ENCODE measurements around the gene SLC12A5.

The SLC12A5 gene

GRCh38 chr20:46084805-46085178, 55.8 kb downstream of the SLC12A5 start:
- Histone ChIP-seq H3K9ac (ENCODE audit: low read length) (no peak overlapping the region), H2AK5ac (ENCODE audit: low read length) (no peak overlapping the region), H3K36me3 (ENCODE audit: control insufficient read depth in 1 of 2, insufficient read depth in 2 of 2, low read length in 2 of 2) (no peaks in the 10 kb centered on the region), H3K18ac (ENCODE audit: low read length) (no peak overlapping the region), H4K8ac (ENCODE audit: low read depth, low read length) (no peak overlapping the region), H3K79me2 (ENCODE audit: control insufficient read depth, insufficient read depth, low read length, poor library complexity) (peaks cover 14% of the 10 kb centered on the region), H3K79me1 (ENCODE audit: low read length) (peaks cover 7% of the 10 kb centered on the region), H2BK5ac (ENCODE audit: low read depth, low read length, poor library complexity) (no peak overlapping the region), H4K91ac (ENCODE audit: low read depth, low read length) (no peak overlapping the region), H3K14ac (ENCODE audit: low read length) (no peak overlapping the region), H2BK12ac (ENCODE audit: low read length) (no peak overlapping the region), H3K23ac (ENCODE audit: low read length) (no peak overlapping the region), H3K4me2 (ENCODE audit: low read length) (no peak overlapping the region), H3K27ac (ENCODE audit: low read depth, low read length) (no peak overlapping the region), H3K4me3 (ENCODE audit: low read depth, low read length) (no peak overlapping the region), H3K4ac (ENCODE audit: low read depth, low read length) (peak overlapping the region; percentile 90), H2BK120ac (ENCODE audit: insufficient read depth, low read length, poor library complexity) (no peak overlapping the region), H3K27me3 (ENCODE audit: insufficient read depth, low read length) (no peaks in the 10 kb centered on the region), H2AFZ (ENCODE audit: insufficient read depth, low read length, poor library complexity) (no peak overlapping the region), H3K4me1 (ENCODE audit: control insufficient read depth in 1 of 2, insufficient read depth in 2 of 2, low read length in 2 of 2) (no peaks in the 10 kb centered on the region), H4K12ac (ENCODE audit: low read depth, low read length) (no peak overlapping the region), H3K9me3 (ENCODE audit: insufficient read depth, low read depth, low read length) (no peaks in the 10 kb centered on the region)
- WGBS (ENCODE audit: extremely low coverage, insufficient coverage, insufficient read length) = no CpG with 5 or more reads among the region's 3 CpGs
- DNase-seq = no peak

DNA sequence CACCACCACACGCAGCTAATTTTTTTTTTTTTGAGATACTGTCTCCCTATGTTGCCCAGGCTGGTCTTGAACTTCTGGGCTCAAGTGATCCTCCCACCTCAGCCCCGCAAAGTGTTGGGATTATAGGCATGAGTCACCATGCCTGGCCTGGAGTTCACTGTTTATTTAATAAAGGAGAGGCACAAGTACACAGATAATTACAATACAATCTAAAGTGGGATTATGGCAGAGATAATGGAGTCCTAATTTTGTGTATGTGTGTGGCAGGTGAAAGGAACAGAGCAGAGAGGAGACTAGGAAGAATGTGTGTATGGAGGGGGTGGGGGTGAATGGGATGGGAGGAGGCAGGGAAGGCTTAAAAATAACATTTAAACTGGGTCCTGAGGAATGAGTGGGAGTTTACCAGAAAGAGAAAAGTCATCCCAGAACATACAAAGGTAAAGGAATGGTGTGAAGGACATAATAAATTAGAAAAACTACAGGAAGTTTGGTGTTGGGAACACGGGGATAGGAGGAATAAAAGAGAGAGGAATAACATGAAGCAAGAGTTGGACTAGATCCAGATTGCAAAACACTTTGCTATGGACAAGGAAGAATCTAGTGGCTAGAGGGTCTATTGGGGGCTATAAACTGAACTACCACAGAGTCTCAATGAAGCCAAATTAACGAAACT, 56.3 kb downstream of the SLC12A5 start:
- H3K36me3 ChIP-seq (ENCODE audit: control insufficient read depth in 1 of 2, insufficient read depth in 2 of 2, low read length in 2 of 2) = no peaks in the 10 kb centered on the region
- no peak overlapping the region for H2BK120ac ChIP-seq (ENCODE audit: insufficient read depth, low read length, poor library complexity)
- no peaks in the 10 kb centered on the region for H3K4me1 ChIP-seq (ENCODE audit: control insufficient read depth in 1 of 2, insufficient read depth in 2 of 2, low read length in 2 of 2)
- no peak overlapping the region for H4K8ac ChIP-seq (ENCODE audit: low read depth, low read length)
- no peak overlapping the region for H3K4me3 ChIP-seq (ENCODE audit: low read depth, low read length)
- no peaks in the 10 kb centered on the region for H3K27me3 ChIP-seq (ENCODE audit: insufficient read depth, low read length)
- H2AK5ac ChIP-seq (ENCODE audit: low read length) = no peak overlapping the region
- H3K14ac ChIP-seq (ENCODE audit: low read length) = no peak overlapping the region
- H2AFZ ChIP-seq (ENCODE audit: insufficient read depth, low read length, poor library complexity) = no peak overlapping the region
- H3K9ac ChIP-seq (ENCODE audit: low read length) = no peak overlapping the region
- H4K12ac ChIP-seq (ENCODE audit: low read depth, low read length) = no peak overlapping the region
- H4K91ac ChIP-seq (ENCODE audit: low read depth, low read length) = no peak overlapping the region
- H3K27ac ChIP-seq (ENCODE audit: low read depth, low read length) = no peak overlapping the region
- no peak overlapping the region for H2BK12ac ChIP-seq (ENCODE audit: low read length)
- H3K79me2 ChIP-seq (ENCODE audit: control insufficient read depth, insufficient read depth, low read length, poor library complexity) = peaks cover 14% of the 10 kb centered on the region
- H3K18ac ChIP-seq (ENCODE audit: low read length) = no peak overlapping the region
- H3K79me1 ChIP-seq (ENCODE audit: low read length) = peaks cover 7% of the 10 kb centered on the region
- no CpG with 5 or more reads among the region's 4 CpGs for WGBS (ENCODE audit: extremely low coverage, insufficient coverage, insufficient read length)
- no peak overlapping the region for H2BK5ac ChIP-seq (ENCODE audit: low read depth, low read length, poor library complexity)
- peak overlapping the region; percentile 90 for H3K4ac ChIP-seq (ENCODE audit: low read depth, low read length)
- no peak overlapping the region for H3K23ac ChIP-seq (ENCODE audit: low read length)
- no peak overlapping the region for H3K4me2 ChIP-seq (ENCODE audit: low read length)
- no peaks in the 10 kb centered on the region for H3K9me3 ChIP-seq (ENCODE audit: insufficient read depth, low read depth, low read length)
- DNase-seq = no peak

GRCh38 chr20:46087161-46087560, 58.1 kb downstream of the SLC12A5 start:
- no peaks in the 10 kb centered on the region for H3K9me3 ChIP-seq (ENCODE audit: insufficient read depth, low read depth, low read length)
- no peak overlapping the region for H2AK5ac ChIP-seq (ENCODE audit: low read length)
- H4K12ac ChIP-seq (ENCODE audit: low read depth, low read length) = no peak overlapping the region
- H3K18ac ChIP-seq (ENCODE audit: low read length) = no peak overlapping the region
- no peak overlapping the region for H4K91ac ChIP-seq (ENCODE audit: low read depth, low read length)
- H4K8ac ChIP-seq (ENCODE audit: low read depth, low read length) = no peak overlapping the region
- peaks cover 7% of the 10 kb centered on the region for H3K79me1 ChIP-seq (ENCODE audit: low read length)
- H3K23ac ChIP-seq (ENCODE audit: low read length) = no peak overlapping the region
- no peak overlapping the region for H3K9ac ChIP-seq (ENCODE audit: low read length)
- peak overlapping the region; percentile 75 for H3K4ac ChIP-seq (ENCODE audit: low read depth, low read length)
- no peak overlapping the region for H3K4me3 ChIP-seq (ENCODE audit: low read depth, low read length)
- H3K27me3 ChIP-seq (ENCODE audit: insufficient read depth, low read length) = no peaks in the 10 kb centered on the region
- peaks cover 14% of the 10 kb centered on the region for H3K79me2 ChIP-seq (ENCODE audit: control insufficient read depth, insufficient read depth, low read length, poor library complexity)
- H3K4me1 ChIP-seq (ENCODE audit: control insufficient read depth in 1 of 2, insufficient read depth in 2 of 2, low read length in 2 of 2) = no peaks in the 10 kb centered on the region
- H3K4me2 ChIP-seq (ENCODE audit: low read length) = no peak overlapping the region
- H2AFZ ChIP-seq (ENCODE audit: insufficient read depth, low read length, poor library complexity) = no peak overlapping the region
- H2BK120ac ChIP-seq (ENCODE audit: insufficient read depth, low read length, poor library complexity) = no peak overlapping the region
- no peak for DNase-seq
- H3K14ac ChIP-seq (ENCODE audit: low read length) = no peak overlapping the region
- no peak overlapping the region for H2BK5ac ChIP-seq (ENCODE audit: low read depth, low read length, poor library complexity)
- H2BK12ac ChIP-seq (ENCODE audit: low read length) = no peak overlapping the region
- no peaks in the 10 kb centered on the region for H3K36me3 ChIP-seq (ENCODE audit: control insufficient read depth in 1 of 2, insufficient read depth in 2 of 2, low read length in 2 of 2)
- no peak overlapping the region for H3K27ac ChIP-seq (ENCODE audit: low read depth, low read length)
- WGBS (ENCODE audit: extremely low coverage, insufficient coverage, insufficient read length) = no CpG with 5 or more reads among the region's 8 CpGs

DNA sequence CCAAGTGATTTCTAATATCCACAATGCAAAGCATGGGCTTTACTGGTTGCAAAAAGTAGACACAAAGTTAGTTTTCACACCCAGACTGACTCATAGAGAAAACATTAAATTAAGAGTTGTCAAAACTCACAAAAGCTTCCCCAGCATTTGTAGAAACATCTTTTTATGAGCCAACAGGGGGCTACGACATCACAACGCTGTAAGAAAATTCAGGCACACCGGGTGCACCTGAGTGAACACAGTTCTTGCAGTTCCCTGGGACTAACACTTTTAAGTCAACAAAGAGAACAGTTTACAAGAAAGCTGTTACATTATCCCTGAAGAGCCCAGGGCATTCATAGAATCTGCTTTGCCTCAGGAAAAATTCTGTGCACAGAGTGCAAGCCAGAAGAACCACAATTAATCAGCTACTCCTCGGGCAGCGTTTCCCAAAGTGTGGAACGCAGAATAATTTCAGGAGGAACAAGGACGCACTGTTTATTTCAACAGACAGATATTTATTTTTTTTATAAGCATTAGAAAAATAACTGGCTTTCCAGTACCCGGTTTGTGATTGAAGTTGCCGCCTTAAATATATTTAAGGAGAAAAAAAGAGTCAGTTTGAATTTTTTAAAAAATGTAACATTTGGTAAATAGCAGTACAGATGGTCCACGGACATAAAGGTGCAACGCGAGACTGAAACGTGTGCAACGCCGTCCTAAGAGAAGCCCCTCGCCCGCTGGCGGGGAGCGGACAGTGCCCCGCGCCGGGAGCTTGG, 59.6 kb downstream of the SLC12A5 start:
- Histone ChIP-seq H3K4me3 (ENCODE audit: low read depth, low read length) (peak overlapping the region; percentile 81), H3K4ac (ENCODE audit: low read depth, low read length) (peak overlapping the region; percentile 94), H3K9ac (ENCODE audit: low read length) (peak overlapping the region; percentile 85), H2BK120ac (ENCODE audit: insufficient read depth, low read length, poor library complexity) (peak overlapping the region; percentile 73), H2AK5ac (ENCODE audit: low read length) (peak overlapping the region; percentile 85), H2AFZ (ENCODE audit: insufficient read depth, low read length, poor library complexity) (no peak overlapping the region), H3K79me1 (ENCODE audit: low read length) (peaks cover 7% of the 10 kb centered on the region), H4K12ac (ENCODE audit: low read depth, low read length) (no peak overlapping the region), H4K8ac (ENCODE audit: low read depth, low read length) (peak overlapping the region; percentile 93), H3K36me3 (ENCODE audit: control insufficient read depth in 1 of 2, insufficient read depth in 2 of 2, low read length in 2 of 2) (no peaks in the 10 kb centered on the region), H3K27ac (ENCODE audit: low read depth, low read length) (no peak overlapping the region), H3K18ac (ENCODE audit: low read length) (peak overlapping the region; percentile 66), H3K23ac (ENCODE audit: low read length) (no peak overlapping the region), H3K9me3 (ENCODE audit: insufficient read depth, low read depth, low read length) (no peaks in the 10 kb centered on the region), H3K4me2 (ENCODE audit: low read length) (peak overlapping the region; percentile 92), H3K4me1 (ENCODE audit: control insufficient read depth in 1 of 2, insufficient read depth in 2 of 2, low read length in 2 of 2) (no peaks in the 10 kb centered on the region), H3K14ac (ENCODE audit: low read length) (peak overlapping the region; percentile 69), H2BK12ac (ENCODE audit: low read length) (no peak overlapping the region), H4K91ac (ENCODE audit: low read depth, low read length) (peak overlapping the region; percentile 89), H3K79me2 (ENCODE audit: control insufficient read depth, insufficient read depth, low read length, poor library complexity) (peaks cover 14% of the 10 kb centered on the region), H2BK5ac (ENCODE audit: low read depth, low read length, poor library complexity) (peak overlapping the region; percentile 76), H3K27me3 (ENCODE audit: insufficient read depth, low read length) (no peaks in the 10 kb centered on the region)
- no CpG with 5 or more reads among the region's 22 CpGs for WGBS (ENCODE audit: extremely low coverage, insufficient coverage, insufficient read length)
- DNase-seq = peak; percentile 68 to 78

Measured in trophoblast cell (in vitro differentiated cells and primary cell).